Liver (tissue), 3 donors: ENCODE data around the gene CDH4.

Source experiments
- EGR1 ChIP-seq, 2 donors: IDR thresholded peaks; 2 replicates each; pipeline ENCODE4 v1.6.1; 2016 to 2018; ENCODE audit warnings: antibody characterized with exemption in 2 of 2, low read depth in 2 of 2
- MAX ChIP-seq: IDR thresholded peaks from 2 replicates; pipeline ENCODE4 v1.6.1; 2016; ENCODE audit warnings: antibody characterized with exemption
- RAD21 ChIP-seq, 2 donors: IDR thresholded peaks; 2 replicates each; pipeline ENCODE4 v1.6.1; 2016; ENCODE audit warnings: antibody characterized with exemption in 2 of 2, mild to moderate bottlenecking in 2 of 2
- SP1 ChIP-seq: IDR thresholded peaks from 2 replicates; pipeline ENCODE4 v1.6.1; 2018; ENCODE audit warnings: antibody characterized with exemption, mild to moderate bottlenecking
- TAF1 ChIP-seq: conservative IDR thresholded peaks from 2 replicates; pipeline ENCODE4 v1.6.1; 2016; ENCODE audit warnings: antibody characterized with exemption, mild to moderate bottlenecking
- ZBTB33 ChIP-seq: IDR thresholded peaks from 2 replicates; pipeline ENCODE4 v1.6.1; 2016; ENCODE audit warnings: antibody characterized with exemption
- TF ChIP-seq, protein P1 (sequence below): fragments of 150-350 bp; IDR thresholded peaks from 2 replicates; pipeline ENCODE4 v1.5.1; 2017; ENCODE audit warnings: improper control_type of control experiment, low read depth, low read length; ENCODE audit not compliant: missing input control
- donor health status: healthy.
- donor health status: healthy.

DNA sequence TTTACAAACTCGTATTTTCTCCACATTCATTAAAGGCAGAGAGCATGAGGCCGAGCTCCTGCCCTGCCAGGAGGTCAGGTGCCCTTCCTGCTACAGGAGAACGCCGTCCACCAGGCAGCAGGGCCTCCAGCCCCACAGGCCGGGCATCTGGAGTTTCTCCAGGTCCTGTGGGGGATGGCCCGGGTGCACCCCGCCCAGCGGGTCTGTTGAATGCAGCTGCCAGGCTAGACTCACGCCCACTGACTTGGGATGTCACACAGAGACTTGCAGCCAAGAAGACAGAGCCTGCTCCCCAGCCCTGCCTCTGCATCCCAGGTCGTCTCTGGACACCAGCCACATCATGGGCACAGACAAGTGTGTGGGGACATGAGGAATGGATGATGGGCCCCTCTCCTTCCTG lies 376.4 kb downstream of the CDH4 start:
- TF ChIP-seq RAD21 (IDR thresholded peaks at IDR 0.05) (no peak), MAX (no peak), TAF1 (no peak), ZBTB33 (no peak), SP1 (no peak), EGR1 (IDR thresholded peaks at IDR 0.05; ENCODE audit: low read depth in 2 of 2) (no peak)
- TF ChIP-seq, protein P1, sequence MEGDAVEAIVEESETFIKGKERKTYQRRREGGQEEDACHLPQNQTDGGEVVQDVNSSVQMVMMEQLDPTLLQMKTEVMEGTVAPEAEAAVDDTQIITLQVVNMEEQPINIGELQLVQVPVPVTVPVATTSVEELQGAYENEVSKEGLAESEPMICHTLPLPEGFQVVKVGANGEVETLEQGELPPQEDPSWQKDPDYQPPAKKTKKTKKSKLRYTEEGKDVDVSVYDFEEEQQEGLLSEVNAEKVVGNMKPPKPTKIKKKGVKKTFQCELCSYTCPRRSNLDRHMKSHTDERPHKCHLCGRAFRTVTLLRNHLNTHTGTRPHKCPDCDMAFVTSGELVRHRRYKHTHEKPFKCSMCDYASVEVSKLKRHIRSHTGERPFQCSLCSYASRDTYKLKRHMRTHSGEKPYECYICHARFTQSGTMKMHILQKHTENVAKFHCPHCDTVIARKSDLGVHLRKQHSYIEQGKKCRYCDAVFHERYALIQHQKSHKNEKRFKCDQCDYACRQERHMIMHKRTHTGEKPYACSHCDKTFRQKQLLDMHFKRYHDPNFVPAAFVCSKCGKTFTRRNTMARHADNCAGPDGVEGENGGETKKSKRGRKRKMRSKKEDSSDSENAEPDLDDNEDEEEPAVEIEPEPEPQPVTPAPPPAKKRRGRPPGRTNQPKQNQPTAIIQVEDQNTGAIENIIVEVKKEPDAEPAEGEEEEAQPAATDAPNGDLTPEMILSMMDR: no peak
